HG02588 (cell line): ENCODE measurements around the gene PRR19.
A peak's percentile ranks its signal among the peaks of the same experiment; 100 is the strongest.
"Not testable (repeated sequence)": the region's sequence is repeated elsewhere in the genome, so short reads cannot be mapped to it uniquely, and the experiment has no call there.

Experiments used
- ATAC-seq: cut with Tn5 transposase; IDR thresholded peaks from one replicate; pipeline ENCODE4 v1.9.1; 2021; ENCODE audit warnings: mild to moderate bottlenecking, moderate library complexity; ENCODE audit not compliant: unreplicated experiment

PRR19 gene

GRCh38 chr19:42324655-42325307 is 22.8 kb downstream of the PRR19 start:
- ATAC-seq, result no peak

GRCh38 chr19:42325308-42325895 is 23.5 kb downstream of the PRR19 start, which contains the start of gene MEGF8:
Gene MEGF8, plus strand, starts transcription at chr19:42325635. Its CDS starts 609 bp downstream, at chr19:42326244.
- peak; percentile 88 for ATAC-seq

- peak; percentile 15 for ATAC-seq
Observed at GRCh38 chr19:42325896-42326771, 24.2 kb downstream of the PRR19 start.

DNA sequence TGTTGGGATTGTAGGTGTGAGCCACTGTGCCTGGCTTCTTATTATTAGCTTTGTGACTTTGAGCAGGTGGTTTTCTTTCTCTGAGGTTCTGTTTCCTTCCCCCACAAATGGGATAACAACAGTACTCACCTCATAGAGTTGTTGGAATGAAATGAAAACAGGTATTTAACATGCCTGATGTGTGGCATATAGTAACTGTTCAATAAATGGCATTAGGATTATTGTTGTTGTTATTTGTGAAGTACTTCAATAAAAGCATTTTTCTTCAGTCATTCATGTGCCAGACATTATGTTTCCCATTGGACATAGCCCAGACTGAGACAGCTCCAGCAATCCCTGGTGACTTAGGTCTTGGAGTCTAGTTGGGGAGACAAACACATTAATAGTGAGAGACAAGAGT is 25.0 kb downstream of the PRR19 start:
- ATAC-seq, result no peak

- ATAC-seq, result no peak
Observed at GRCh38 chr19:42327381-42327780, 25.4 kb downstream of the PRR19 start.

DNA sequence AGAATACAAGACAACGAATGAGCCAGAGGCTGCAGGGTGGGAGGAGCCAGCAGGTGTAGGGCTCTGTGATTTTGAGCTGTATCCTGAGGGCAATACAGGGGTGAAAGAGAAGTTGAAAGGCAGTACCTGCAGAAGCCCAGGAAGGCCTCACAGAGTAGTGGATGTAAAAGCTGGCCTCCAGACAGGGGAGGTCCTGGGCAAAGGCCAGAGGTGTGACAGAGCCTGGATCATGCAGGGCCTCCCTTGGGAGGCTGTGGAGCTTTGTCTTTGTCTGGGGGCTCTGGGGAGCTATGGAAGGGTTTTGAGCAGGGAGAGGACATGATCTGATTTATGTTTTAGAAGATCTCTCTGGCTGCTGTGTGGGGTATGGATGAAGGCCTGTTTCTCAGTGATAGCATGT is 26.2 kb downstream of the PRR19 start:
- ATAC-seq, result no peak

DNA sequence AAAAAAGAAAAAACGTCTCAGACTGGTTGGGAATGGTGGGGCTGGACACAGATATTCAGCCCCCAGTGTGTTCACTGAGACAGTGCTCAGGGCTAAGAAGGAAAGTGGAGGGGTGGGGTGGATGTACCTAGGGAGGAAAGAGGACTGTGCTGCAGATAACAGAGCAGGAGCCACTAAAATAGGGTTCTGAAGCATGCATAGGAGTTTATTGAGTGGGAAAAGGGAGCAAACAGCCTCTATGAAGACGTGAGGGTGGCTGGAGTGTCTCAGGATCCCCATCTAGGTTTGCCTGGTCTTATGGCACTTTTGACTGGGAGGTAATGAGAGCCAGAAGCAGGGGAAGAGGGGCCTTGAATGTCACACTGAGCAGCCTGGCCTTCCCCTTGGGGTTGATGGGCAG is 26.9 kb downstream of the PRR19 start:
- no peak for ATAC-seq

DNA sequence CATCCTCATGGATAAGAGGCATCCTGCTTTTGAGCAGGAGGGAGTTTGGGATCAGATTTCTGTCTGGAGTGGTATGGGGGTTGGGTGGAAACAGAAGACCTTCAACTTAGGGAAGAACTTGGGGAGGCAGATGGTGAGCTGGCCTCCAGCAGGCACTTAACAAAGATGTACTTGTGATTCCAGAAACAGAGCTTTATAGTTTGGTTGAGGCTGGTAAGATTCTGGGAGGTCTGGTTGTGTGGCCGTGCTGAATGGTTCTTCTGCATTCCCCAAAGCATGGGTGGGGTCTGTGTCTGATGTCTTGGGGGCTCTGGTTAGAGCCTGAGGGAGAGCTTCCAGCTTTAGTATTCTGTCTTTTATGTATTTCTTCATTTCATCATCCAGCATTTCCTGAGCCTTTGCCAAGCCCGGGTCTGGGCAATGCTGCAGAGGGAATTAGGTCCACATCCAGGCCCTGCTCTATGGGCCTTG is 28.3 kb downstream of the PRR19 start:
- no peak for ATAC-seq

DNA sequence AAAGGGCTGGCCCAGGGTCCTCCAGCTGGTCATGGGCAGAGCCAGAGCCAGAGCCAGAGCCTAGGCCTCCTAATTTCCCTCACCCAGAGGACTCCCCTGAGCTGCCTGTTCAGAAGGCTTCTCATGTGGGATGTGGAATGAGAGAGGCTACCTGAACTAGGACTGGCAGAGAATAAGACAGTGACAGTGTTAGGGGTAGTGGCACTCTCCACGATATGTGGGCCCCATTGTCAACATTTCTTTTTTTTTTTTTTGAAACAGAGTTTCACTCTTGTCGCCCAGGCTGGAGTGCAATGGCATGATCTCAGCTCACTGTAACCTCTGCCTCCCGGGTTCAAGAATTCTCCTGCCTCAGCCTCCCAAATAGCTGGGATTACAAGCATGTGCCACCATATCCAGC is 29.4 kb downstream of the PRR19 start:
- ATAC-seq, result not testable (repeated sequence)

DNA sequence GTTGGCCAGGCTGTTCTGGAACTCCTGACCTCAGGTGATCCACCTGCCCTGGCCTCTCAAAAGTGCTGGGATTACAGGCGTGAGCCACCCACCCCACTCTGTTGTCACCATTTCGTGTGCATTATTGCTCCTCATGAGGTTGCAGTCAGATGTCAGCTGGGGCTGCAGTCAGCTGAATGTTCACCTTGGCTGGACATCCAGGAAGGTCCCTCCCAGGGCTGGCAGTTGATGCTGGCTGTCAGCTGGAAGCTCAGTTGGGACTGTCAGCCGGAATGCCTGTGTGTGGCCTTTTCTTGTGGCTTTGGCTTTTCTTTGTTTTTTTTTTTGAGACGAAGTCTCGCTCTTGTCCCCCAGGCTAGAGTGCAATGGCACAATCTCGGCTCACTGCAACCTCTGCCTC is 30.1 kb downstream of the PRR19 start:
- no peak for ATAC-seq

GRCh38 chr19:42333018-42333417 is 31.1 kb downstream of the PRR19 start:
- no peak for ATAC-seq

DNA sequence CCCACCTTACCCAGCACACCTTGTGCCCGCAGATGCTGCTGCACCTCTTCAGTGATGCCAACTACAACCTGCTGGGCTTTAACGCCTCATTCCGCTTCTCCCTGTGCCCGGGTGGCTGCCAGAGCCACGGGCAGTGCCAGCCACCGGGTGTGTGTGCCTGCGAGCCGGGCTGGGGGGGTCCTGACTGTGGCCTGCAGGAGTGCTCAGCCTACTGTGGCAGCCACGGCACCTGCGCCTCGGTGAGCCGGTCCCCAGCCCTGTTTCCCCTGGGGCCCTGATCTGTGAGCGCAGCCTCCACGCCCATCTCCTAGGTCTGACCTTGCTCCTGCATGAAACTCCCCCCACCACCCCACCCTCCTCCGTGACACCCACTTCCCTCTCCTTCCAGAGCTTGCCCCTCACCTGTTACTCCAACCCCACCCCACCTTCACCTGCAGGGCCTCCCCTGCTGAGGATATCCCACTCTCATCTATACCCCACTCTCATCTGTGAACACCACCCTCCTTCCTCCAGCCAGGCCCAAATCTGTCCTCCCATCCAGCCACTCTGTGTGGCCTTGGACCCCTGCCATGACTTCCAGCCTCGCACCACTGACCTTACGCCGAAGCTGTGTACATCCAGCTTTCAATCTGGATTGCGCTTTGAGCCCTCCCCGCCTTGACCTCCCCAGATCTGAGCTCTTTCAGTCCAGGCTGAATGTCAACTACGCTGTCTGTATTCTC is 32.2 kb downstream of the PRR19 start:
- no peak for ATAC-seq

DNA sequence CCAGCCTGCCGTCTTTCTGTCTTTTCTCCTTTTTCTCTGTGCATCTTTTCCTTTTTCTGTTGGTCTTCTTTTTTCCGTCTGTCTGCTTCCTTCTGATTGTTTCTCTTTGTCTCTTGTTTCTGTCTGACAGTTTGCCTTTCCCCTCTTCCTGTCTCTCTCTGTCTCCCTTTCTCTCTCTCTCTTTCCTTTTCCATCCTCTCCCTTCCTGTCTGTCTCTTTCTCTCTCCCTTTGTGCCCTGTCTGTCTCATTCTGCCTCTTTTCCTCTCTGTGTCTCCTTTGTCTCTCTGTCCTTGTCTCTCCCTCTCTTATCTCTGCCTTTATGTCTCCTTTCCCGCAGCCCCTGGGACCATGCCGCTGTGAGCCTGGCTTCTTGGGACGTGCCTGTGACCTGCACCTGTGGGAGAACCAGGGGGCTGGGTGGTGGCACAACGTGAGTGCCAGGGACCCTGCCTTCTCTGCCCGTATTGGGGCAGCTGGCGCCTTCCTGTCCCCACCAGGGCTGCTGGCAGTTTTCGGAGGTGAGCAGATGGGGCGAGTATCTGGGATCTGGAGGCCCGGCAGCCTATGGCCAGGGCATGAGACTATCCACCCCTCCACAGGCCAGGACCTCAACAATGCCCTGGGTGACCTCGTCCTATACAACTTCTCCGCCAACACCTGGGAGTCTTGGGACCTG is 32.9 kb downstream of the PRR19 start:
- no peak for ATAC-seq

DNA sequence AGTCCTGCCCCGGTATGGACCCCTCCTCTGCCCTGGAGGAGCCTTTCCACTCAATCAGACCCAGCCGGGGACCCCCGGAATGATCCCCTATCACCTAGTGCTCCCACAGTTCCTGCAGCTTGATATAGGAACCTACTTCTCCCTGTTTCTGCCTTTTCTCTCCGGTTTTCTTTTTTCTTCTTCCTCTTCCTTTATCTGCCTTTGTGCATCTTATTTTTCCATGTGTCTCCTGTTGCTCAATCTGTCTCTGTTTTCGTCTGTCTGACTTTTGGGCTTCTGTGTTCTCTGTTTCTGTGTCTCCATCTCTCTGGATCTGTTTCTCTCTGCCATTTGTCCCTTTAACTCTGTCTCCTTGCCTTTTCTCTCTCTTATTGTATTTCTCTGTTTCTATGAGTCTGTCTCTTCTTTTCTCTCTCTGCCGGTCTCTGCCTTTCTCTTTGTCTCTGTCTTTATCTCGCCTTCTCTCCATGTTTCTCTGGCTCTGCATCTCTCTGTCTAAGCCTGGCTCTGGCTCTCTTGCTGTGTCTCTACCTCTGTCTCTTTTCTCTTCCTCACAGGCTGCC is 33.5 kb downstream of the PRR19 start:
- ATAC-seq, result no peak

DNA sequence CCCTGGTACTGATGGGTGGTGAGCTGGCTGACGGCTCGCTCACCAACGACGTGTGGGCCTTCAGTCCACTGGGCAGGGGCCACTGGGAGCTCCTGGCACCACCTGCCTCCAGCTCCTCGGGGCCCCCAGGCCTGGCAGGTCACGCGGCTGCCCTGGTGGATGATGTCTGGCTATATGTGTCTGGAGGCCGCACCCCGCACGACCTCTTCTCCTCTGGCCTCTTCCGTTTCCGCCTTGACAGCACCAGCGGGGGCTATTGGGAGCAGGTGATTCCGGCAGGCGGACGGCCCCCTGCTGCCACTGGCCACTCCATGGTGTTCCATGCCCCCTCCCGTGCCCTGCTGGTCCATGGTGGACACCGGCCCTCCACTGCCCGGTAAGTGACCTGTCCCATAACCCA is 34.0 kb downstream of the PRR19 start:
- ATAC-seq, result no peak

- not testable (repeated sequence) for ATAC-seq
Observed at GRCh38 chr19:42339126-42339860, 37.4 kb downstream of the PRR19 start.

- ATAC-seq, result not testable (repeated sequence)
Observed at GRCh38 chr19:42339922-42340321, 38.0 kb downstream of the PRR19 start.

DNA sequence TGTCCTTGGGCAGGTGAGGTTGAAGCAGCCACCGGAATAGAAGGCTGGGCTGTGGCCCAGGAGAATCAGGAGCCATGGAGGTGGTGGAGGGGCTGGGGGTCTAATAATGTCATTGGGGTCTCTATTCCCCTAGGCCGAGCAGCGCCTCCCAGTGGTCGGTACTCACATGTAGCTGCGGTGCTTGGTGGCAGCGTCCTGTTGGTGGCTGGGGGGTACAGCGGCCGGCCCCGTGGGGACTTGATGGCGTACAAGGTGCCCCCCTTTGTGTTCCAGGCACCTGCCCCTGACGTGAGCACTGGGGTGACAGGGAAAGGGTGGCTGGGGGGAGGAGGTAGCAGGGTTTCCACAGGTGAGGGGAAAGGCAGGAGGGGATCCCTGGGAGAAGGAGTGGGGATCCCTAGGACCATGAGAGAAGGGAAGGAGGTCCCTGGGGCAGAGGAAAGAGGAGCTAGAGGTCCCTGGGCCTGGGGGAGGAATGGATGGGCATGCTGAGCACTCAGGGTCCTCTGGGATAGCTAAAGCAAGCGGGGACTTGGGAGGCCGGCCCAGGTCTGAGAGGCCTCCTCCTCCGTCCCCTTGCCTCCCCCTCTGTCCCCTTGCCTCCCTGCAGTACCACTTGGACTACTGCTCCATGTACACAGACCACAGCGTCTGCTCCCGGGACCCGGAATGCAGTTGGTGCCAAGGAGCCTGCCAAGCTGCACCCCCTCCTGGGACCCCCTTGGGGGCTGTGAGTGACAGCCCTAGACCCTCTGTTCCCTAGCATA is 41.6 kb downstream of the PRR19 start:
- no peak for ATAC-seq
